B cell (primary cell): ENCODE data around the gene CTDSP2. TPM values are rescaled to one million over a fixed set of nuclear protein-coding genes. Genes with fewer than 3 reads are reported as not detected.

Experiments used
- ATAC-seq: fragments of 200-7000 bp; cut with Tn5 transposase; one replicate; pipeline ENCODE4 v1.10.0; 2021; ENCODE audit warnings: low read depth, mild to moderate bottlenecking, moderate number of reproducible peaks, moderate library complexity
- CTCF ChIA-PET: fragments of 350-600 bp; sonication (Branson Sonifier 250); formaldehyde crosslinking; loops from one replicate; lab custom pipeline; 2021; ENCODE audit warnings: antibody characterized with exemption, inconsistent platforms; lab: Charles Lee
- POLR2A ChIA-PET: fragments of 350-600 bp; sonication (Branson Sonifier 250); formaldehyde crosslinking; loops from one replicate; lab custom pipeline; 2021; ENCODE audit warnings: antibody characterized with exemption; lab: Charles Lee
- DNase-seq: peaks from one replicate; pipeline ENCODE4 v3.0.0; 2013
- H2AFZ ChIP-seq: 2 replicates; pipeline ENCODE4 v1.6.1; 2012; ENCODE audit warnings: mild to moderate bottlenecking, low read depth, low read length; ENCODE audit not compliant: insufficient read depth, poor library complexity, severe bottlenecking
- H3K27ac ChIP-seq, 2 donors: 1 replicate in 1 of 2; 2 replicates in 1 of 2; pipeline ENCODE4 v1.5.1; 2012 to 2013; ENCODE audit warnings: low read length in 2 of 2, mild to moderate bottlenecking in 2 of 2, moderate library complexity in 1 of 2
- H3K27me3 ChIP-seq, 4 experiments: fragments of 200-600 bp in 1 of 4; sonication (generic) in 1 of 4; replicated peaks in 1 of 4; 1 replicate in 2 of 4; 2 replicates in 2 of 4; pipeline versions ENCODE4 v1.6.1 to v1.7.0; 2013 to 2016; ENCODE audit warnings: low read length in 3 of 4, mild to moderate bottlenecking in 2 of 4, mixed read lengths in 1 of 4, moderate library complexity in 1 of 4; ENCODE audit not compliant: insufficient read depth in 4 of 4, control insufficient read depth in 3 of 4; ENCODE audit errors: control extremely low read depth in 1 of 4
- H3K36me3 ChIP-seq, 2 experiments: replicated peaks in 1 of 2; 1 replicate in 1 of 2; 2 replicates in 1 of 2; pipeline versions ENCODE4 v1.6.1 to v1.7.1; 2013; ENCODE audit warnings: low read length in 1 of 2; ENCODE audit not compliant: insufficient read depth in 2 of 2, control insufficient read depth in 1 of 2; ENCODE audit errors: control extremely low read depth in 1 of 2, extremely low read depth in 1 of 2
- H3K4me1 ChIP-seq, 2 donors: fragments of 200-600 bp in 1 of 2; sonication (generic) in 1 of 2; 1 replicate in 1 of 2; 2 replicates in 1 of 2; pipeline versions ENCODE4 v1.5.1 to v1.6.1; 2013 to 2017; ENCODE audit warnings: low read length in 2 of 2; ENCODE audit not compliant: control insufficient read depth in 2 of 2, insufficient read depth in 2 of 2
- H3K4me2 ChIP-seq: replicated peaks from 2 replicates; pipeline ENCODE3; 2012; ENCODE audit warnings: mild to moderate bottlenecking, low read depth, low read length; ENCODE audit not compliant: poor library complexity, severe bottlenecking
- H3K4me3 ChIP-seq, 5 experiments: fragments of 200-600 bp in 1 of 5; sonication (generic) in 1 of 5; 1 replicate in 3 of 5; 2 replicates in 2 of 5; pipeline versions ENCODE4 v1.5.1 to v1.7.0; 2011 to 2016; ENCODE audit warnings: low read length in 4 of 5, mild to moderate bottlenecking in 4 of 5, low read depth in 2 of 5, control low read depth in 1 of 5, moderate library complexity in 1 of 5; ENCODE audit not compliant: insufficient read depth in 1 of 5; ENCODE audit errors: control extremely low read depth in 1 of 5, extremely low read depth in 1 of 5
- H3K79me2 ChIP-seq: fragments of 200-600 bp; sonication (generic); one replicate; pipeline ENCODE4 v1.6.0; 2016; ENCODE audit warnings: low read length; ENCODE audit not compliant: control insufficient read depth, insufficient read depth
- H3K9ac ChIP-seq: fragments of 200-600 bp; sonication (generic); 2 replicates; pipeline ENCODE4 v1.6.1; 2017; ENCODE audit warnings: mild to moderate bottlenecking, low read length, moderate library complexity
- H3K9me3 ChIP-seq, 3 donors: one replicate each; pipeline versions ENCODE4 v1.6.1 to v1.7.1; 2013; ENCODE audit warnings: low read length in 2 of 3; ENCODE audit not compliant: control insufficient read depth in 2 of 3, insufficient read depth in 1 of 3; ENCODE audit errors: control extremely low read depth in 1 of 3
- H4K20me1 ChIP-seq: 2 replicates; pipeline ENCODE4 v1.6.0; 2012; ENCODE audit warnings: mild to moderate bottlenecking, low read length; ENCODE audit not compliant: insufficient read depth, control insufficient read depth, poor library complexity, severe bottlenecking
- H3K27ac Mint-ChIP-seq: one replicate; pipeline ENCODE4 v1.8.0; 2021; ENCODE audit warnings: mixed read lengths
- H3K27me3 Mint-ChIP-seq: one replicate; pipeline ENCODE4 v1.8.0; 2021; ENCODE audit warnings: mixed read lengths
- H3K4me1 Mint-ChIP-seq: one replicate; pipeline ENCODE4 v1.8.0; 2021; ENCODE audit warnings: mixed read lengths
- H3K4me3 Mint-ChIP-seq: one replicate; pipeline ENCODE4 v1.8.0; 2021; ENCODE audit warnings: mixed read lengths
- H3K9me3 Mint-ChIP-seq: one replicate; pipeline ENCODE4 v1.8.0; 2022; ENCODE audit warnings: mixed read lengths; ENCODE audit not compliant: insufficient read depth
- EZH2 ChIP-seq: IDR thresholded peaks from 2 replicates; pipeline ENCODE4 v1.6.1; 2012; ENCODE audit warnings: borderline replicate concordance, low read depth, mild to moderate bottlenecking, moderate library complexity, low read length; ENCODE audit not compliant: insufficient read depth, poor library complexity, severe bottlenecking
- WGBS: methylation state at CpG from one replicate; pipeline ENCODE4 v1.1.5; 2013; ENCODE audit warnings: missing lambda C conversion rate; ENCODE audit not compliant: insufficient coverage; 5-methylcytosine and 5-hydroxymethylcytosine counted together
- intact Hi-C: fragments of 100-400 bp; cut with micrococcal nuclease; formaldehyde crosslinking; loops from one replicate; pipeline ENCODE4 v1.10.0; 2022
- polyA plus RNA-seq: library from polyadenylated mRNA; depleted of rRNA; stranded (reverse); fragments of >200 nt; gene quantifications from 2 replicates; pipeline ENCODE4 v1.2.3, GENCODE V29; 2012
- total RNA-seq, 2 donors: library from RNA; stranded (reverse); fragments of 120-200 nt in 1 of 2; gene quantifications; 1 replicate in 1 of 2; 2 replicates in 1 of 2; pipeline versions ENCODE4 v1.2.3 to v1.2.4, GENCODE V29; 2013 to 2022
- TF ChIP-seq, protein P1 (sequence below): fragments of 200-600 bp; IDR thresholded peaks from one replicate; pipeline ENCODE4 v1.8.0; 2022; ENCODE audit warnings: antibody characterized with exemption, mild to moderate bottlenecking

CTDSP2 gene
- total and polyA plus RNA-seq, 2 donors (not counting 1 experiment from before 2014, with no cell fraction given): 99.1 to 209 TPM

DNA sequence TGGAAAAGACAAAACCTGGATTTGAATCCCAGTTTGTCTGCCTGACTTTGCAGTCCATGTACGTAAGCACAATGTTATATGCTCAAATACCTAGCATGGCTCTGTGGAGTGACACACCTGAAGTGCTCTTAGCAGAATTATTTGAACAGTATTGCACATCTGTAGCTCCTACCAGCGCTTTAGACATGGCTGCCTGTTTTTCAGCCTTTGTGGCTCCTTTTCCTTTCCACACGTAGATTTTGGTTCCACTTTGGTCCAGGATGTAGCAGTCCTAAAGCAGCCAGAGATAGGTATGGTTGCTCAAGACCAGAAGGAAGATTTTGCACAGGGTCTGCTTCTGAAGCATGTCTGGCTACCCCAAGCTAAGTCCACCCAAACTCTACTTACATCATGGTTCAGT is 37.1 kb downstream of the CTDSP2 start:
- H3K36me3 ChIP-seq: peaks cover 0 to 20% of the 10 kb centered on the region in 2 experiments
- intact Hi-C loops: no loop called here
- Mint-ChIP-seq H3K27me3 (no peaks in the 10 kb centered on the region), H3K27ac (no peak overlapping the region), H3K4me3 (no peak overlapping the region), H3K4me1 (no peaks in the 10 kb centered on the region), H3K9me3 (no peaks in the 10 kb centered on the region)
- H3K27ac ChIP-seq: no peak overlapping the region
- H2AFZ ChIP-seq: no peak overlapping the region
- no peaks in the 10 kb centered on the region for H4K20me1 ChIP-seq
- no peaks in the 10 kb centered on the region for H3K9me3 ChIP-seq
- no peak overlapping the region for H3K4me2 ChIP-seq
- TF ChIP-seq, protein P1, sequence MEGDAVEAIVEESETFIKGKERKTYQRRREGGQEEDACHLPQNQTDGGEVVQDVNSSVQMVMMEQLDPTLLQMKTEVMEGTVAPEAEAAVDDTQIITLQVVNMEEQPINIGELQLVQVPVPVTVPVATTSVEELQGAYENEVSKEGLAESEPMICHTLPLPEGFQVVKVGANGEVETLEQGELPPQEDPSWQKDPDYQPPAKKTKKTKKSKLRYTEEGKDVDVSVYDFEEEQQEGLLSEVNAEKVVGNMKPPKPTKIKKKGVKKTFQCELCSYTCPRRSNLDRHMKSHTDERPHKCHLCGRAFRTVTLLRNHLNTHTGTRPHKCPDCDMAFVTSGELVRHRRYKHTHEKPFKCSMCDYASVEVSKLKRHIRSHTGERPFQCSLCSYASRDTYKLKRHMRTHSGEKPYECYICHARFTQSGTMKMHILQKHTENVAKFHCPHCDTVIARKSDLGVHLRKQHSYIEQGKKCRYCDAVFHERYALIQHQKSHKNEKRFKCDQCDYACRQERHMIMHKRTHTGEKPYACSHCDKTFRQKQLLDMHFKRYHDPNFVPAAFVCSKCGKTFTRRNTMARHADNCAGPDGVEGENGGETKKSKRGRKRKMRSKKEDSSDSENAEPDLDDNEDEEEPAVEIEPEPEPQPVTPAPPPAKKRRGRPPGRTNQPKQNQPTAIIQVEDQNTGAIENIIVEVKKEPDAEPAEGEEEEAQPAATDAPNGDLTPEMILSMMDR: no peak
- no peak for TF ChIP-seq EZH2
- CTCF ChIA-PET: no interaction called here
- no peaks in the 10 kb centered on the region for H3K4me1 ChIP-seq
- ATAC-seq (no peak), DNase-seq (no peak)
- H3K4me3 ChIP-seq: no peak overlapping the region
- no peaks in the 10 kb centered on the region for H3K79me2 ChIP-seq
- no peak overlapping the region for H3K9ac ChIP-seq
- POLR2A ChIA-PET: no interaction called here
- WGBS: 96% methylated on average over 3 of the region's 3 CpGs
- H3K27me3 ChIP-seq: no peaks in the 10 kb centered on the region

DNA sequence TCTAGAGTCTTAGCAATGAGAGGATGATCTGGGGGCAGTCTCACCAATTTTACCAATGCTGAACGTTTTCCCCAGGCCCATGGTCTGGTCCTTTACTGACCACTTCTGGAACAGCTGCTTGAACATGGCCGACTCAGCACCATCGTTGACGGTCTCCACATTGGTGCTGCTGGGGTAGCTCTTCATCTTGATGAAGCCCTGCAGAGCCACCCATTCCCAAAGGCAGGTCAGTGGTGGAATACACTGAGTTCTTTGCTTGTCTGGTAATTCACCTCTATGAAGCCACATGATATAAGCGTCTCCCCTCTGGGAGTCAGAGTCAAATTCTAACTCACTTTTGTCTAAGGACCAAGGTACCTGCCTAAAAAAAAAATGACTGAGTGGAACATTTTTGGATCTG is 38.2 kb downstream of the CTDSP2 start:
- TF ChIP-seq, protein P1: no peak
- no peak for TF ChIP-seq EZH2

More for the DNA sequence above, 38.2 kb downstream of the CTDSP2 start:
- H3K9me3 ChIP-seq: no peaks in the 10 kb centered on the region
- no peak overlapping the region for H2AFZ ChIP-seq
- Mint-ChIP-seq H3K27ac (no peak overlapping the region), H3K9me3 (no peaks in the 10 kb centered on the region), H3K4me1 (no peaks in the 10 kb centered on the region), H3K4me3 (no peak overlapping the region), H3K27me3 (no peaks in the 10 kb centered on the region)
- CTCF ChIA-PET: interaction anchor here (0.7 to 9.6 kb wide), 3 partner anchors 10 to 95 kb away, joined by 3 to 121 read pairs (median 4); partner anchors contain the start of gene AVIL
- no peak overlapping the region for H3K9ac ChIP-seq
- peaks cover 0 to 20% of the 10 kb centered on the region in 2 experiments for H3K36me3 ChIP-seq
- DNase-seq (no peak), ATAC-seq (no peak)
- H3K4me3 ChIP-seq: no peak overlapping the region
- no peak overlapping the region for H3K27ac ChIP-seq
- intact Hi-C loops: no loop called here
- POLR2A ChIA-PET: no interaction called here
- H3K79me2 ChIP-seq: no peaks in the 10 kb centered on the region
- H3K4me1 ChIP-seq: no peaks in the 10 kb centered on the region
- WGBS: 100% methylated on average over 4 of the region's 5 CpGs
- H4K20me1 ChIP-seq: no peaks in the 10 kb centered on the region
- H3K4me2 ChIP-seq: no peak overlapping the region
- no peaks in the 10 kb centered on the region for H3K27me3 ChIP-seq
